ENCODE data around the gene EPS8L1. TPM values are rescaled to one million over a fixed set of nuclear protein-coding genes. Genes with fewer than 3 reads are reported as not detected.

The EPS8L1 gene
- total RNA-seq, 1 experiment from 2014 or later: 62.1 TPM

GRCh38 chr19:55044286-55044685 is 31.4 kb upstream of the EPS8L1 start:
- no peaks in the 10 kb centered on the region for H3K9me3 ChIP-seq (ENCODE audit: control insufficient read depth in 1 of 2, insufficient read depth in 1 of 2, low read depth in 1 of 2, low read length in 2 of 2)
- intact Hi-C loops (cut with micrococcal nuclease): no loop called here
- no peak for ATAC-seq
- RAD21 ChIA-PET (ENCODE audit: low non-redundant PET in 1 of 2, low total read pairs in 2 of 2, uncharacterized antibody in 2 of 2, unreplicated experiment in 2 of 2): no interaction called here
- 0 out of 2 replicates have a peak, but pooled peaks cover 3% of the 10 kb centered on the region for H4K20me1 ChIP-seq (ENCODE audit: insufficient read depth)
- H3K4me2 ChIP-seq (ENCODE audit: low read length): no peak overlapping the region
- BruUV-seq (replicated peaks): TSS peak; percentile 25
- no peak overlapping the region for H3K9ac ChIP-seq (ENCODE audit: low read length)
- H3K4me1 ChIP-seq (ENCODE audit: control insufficient read depth in 1 of 2, insufficient read depth in 2 of 2, low read length in 2 of 2): no peaks in the 10 kb centered on the region
- TF ChIP-seq ZFX (IDR thresholded peaks at IDR 0.05) (no peak), YY1 (IDR thresholded peaks at IDR 0.05; ENCODE audit: extremely low read depth, insufficient replicate concordance, low read depth, low read length) (no peak), EGR1 (IDR thresholded peaks at IDR 0.05; ENCODE audit: low read depth) (no peak), EZH2phosphoT487 (IDR thresholded peaks at IDR 0.05; ENCODE audit: borderline replicate concordance) (no peak), SP1 (IDR thresholded peaks at IDR 0.05; ENCODE audit: low read depth) (no peak), POLR2A (IDR thresholded peaks at IDR 0.05; ENCODE audit: borderline replicate concordance, extremely low read depth, insufficient read depth, insufficient read length) (no peak), SRF (IDR thresholded peaks at IDR 0.05; ENCODE audit: low read depth) (no peak), ZNF274 (IDR thresholded peaks at IDR 0.05; ENCODE audit: low read depth, low read length) (no peak)
- no peak overlapping the region for H3K27ac ChIP-seq (ENCODE audit: low read depth, low read length)
- H3K79me2 ChIP-seq (ENCODE audit: insufficient read depth, low read length): peaks cover 61% of the 10 kb centered on the region
- H2AFZ ChIP-seq (ENCODE audit: low read depth, low read length, poor library complexity, severe bottlenecking): no peak overlapping the region
- H3K9me2 ChIP-seq (ENCODE audit: insufficient read depth): no peaks in the 10 kb centered on the region
- H3K36me3 ChIP-seq (ENCODE audit: control insufficient read depth in 1 of 2, insufficient read depth in 2 of 2, low read length in 2 of 2): peaks cover 33 to 34% of the 10 kb centered on the region in 2 experiments; a peak in 3 of 4 replicates
- no peaks in the 10 kb centered on the region for H3K27me3 ChIP-seq (ENCODE audit: insufficient read depth, low read length)
- H3K4me3 ChIP-seq (replicated peaks in 1 of 2; ENCODE audit: low read depth in 1 of 2, low read length in 2 of 2): no peak overlapping the region
- DNase-seq (ENCODE audit: low read depth, low spot score): no peak
- CTCF ChIA-PET: interaction anchor here (1.1 kb wide), 1 partner anchor 44 kb away, joined by 3 read pairs; no protein-coding TSS in a partner anchor
- POLR2A ChIA-PET: interaction anchor here (1.0 kb wide), 1 partner anchor 15 kb away, joined by 3 read pairs; no protein-coding TSS in a partner anchor

- Histone ChIP-seq H3K79me2 (ENCODE audit: insufficient read depth, low read length) (peaks cover 53% of the 10 kb centered on the region), H3K9me3 (ENCODE audit: control insufficient read depth in 1 of 2, insufficient read depth in 1 of 2, low read depth in 1 of 2, low read length in 2 of 2) (no peaks in the 10 kb centered on the region), H3K27me3 (ENCODE audit: insufficient read depth, low read length) (no peaks in the 10 kb centered on the region), H3K27ac (ENCODE audit: low read depth, low read length) (peak overlapping the region; percentile 24; the same call in 1 of the 2 replicates), H3K36me3 (ENCODE audit: control insufficient read depth in 1 of 2, insufficient read depth in 2 of 2, low read length in 2 of 2) (peaks cover 30 to 34% of the 10 kb centered on the region in 2 experiments; a peak in 3 of 4 replicates), H3K9ac (ENCODE audit: low read length) (no peak overlapping the region), H2AFZ (ENCODE audit: low read depth, low read length, poor library complexity, severe bottlenecking) (no peak overlapping the region), H3K4me2 (ENCODE audit: low read length) (no peak overlapping the region), H3K9me2 (ENCODE audit: insufficient read depth) (no peaks in the 10 kb centered on the region), H3K4me3 (replicated peaks in 1 of 2; ENCODE audit: low read depth in 1 of 2, low read length in 2 of 2) (no peak overlapping the region), H3K4me1 (ENCODE audit: control insufficient read depth in 1 of 2, insufficient read depth in 2 of 2, low read length in 2 of 2) (no peaks in the 10 kb centered on the region), H4K20me1 (ENCODE audit: insufficient read depth) (0 out of 2 replicates have a peak, but pooled peaks cover 3% of the 10 kb centered on the region)
- no TSS peak for BruUV-seq (replicated peaks)
- ChIA-PET POLR2A (no interaction called here), CTCF (no interaction called here), RAD21 (ENCODE audit: low non-redundant PET in 1 of 2, low total read pairs in 2 of 2, uncharacterized antibody in 2 of 2, unreplicated experiment in 2 of 2) (no interaction called here)
- TF ChIP-seq ATF3 (IDR thresholded peaks at IDR 0.05) (no peak), POLR2AphosphoS5 (IDR thresholded peaks at IDR 0.05; ENCODE audit: low read depth, low read length) (no peak), SIN3A (IDR thresholded peaks at IDR 0.05; ENCODE audit: low read depth) (0 out of 2 replicates have a peak, but pooled peaks have one; percentile 20), ZNF274 (IDR thresholded peaks at IDR 0.05; ENCODE audit: low read depth, low read length) (no peak), FOSL1 (IDR thresholded peaks at IDR 0.05; ENCODE audit: low read depth) (no peak), CTCF (IDR thresholded peaks at IDR 0.05 in 2 of 3, conservative IDR thresholded peaks at IDR 0.05 in 1 of 3; ENCODE audit: borderline replicate concordance in 1 of 3, insufficient read depth in 1 of 3, low read depth in 2 of 3, low read length in 2 of 3) (no peak; a peak in 1 of 6 replicates)
- intact Hi-C loops (cut with micrococcal nuclease): no loop called here
- peak; percentile 23; the same call in 1 of the 2 replicates for ATAC-seq
- no peak for DNase-seq (ENCODE audit: low read depth, low spot score)
Observed at GRCh38 chr19:55044771-55045716, 30.6 kb upstream of the EPS8L1 start.

Data from HCT116 (cell line).